Measurements from ENCODE around the gene JADE3. TPM values are rescaled to one million over a fixed set of nuclear protein-coding genes. Genes with fewer than 3 reads are reported as not detected.

Gene JADE3
- total RNA-seq, 6 donors from 2014 or later = 4.2 to 10.7 (median 7.8) TPM

DNA sequence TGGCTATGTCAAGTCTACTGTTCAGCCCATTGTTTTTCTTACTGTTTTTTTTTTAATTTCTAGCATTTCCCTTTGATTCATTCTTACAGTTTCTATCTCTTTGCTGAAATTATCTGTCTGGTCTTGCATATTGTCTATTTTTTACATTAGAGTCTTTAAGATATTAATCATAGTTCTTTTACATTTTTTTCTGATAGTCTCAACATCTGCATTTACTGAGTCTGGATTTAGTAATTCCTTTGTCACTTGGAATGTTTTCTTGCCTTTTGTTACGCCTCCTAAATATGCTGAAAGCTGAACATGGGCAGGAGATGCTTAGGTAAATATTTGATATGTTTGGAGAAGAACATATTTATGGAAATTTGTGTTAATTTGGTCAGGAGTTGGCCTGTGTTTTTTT, 10.4 kb downstream of the JADE3 start:
- no peaks in the 10 kb centered on the region for H3K9me3 ChIP-seq
- ATAC-seq (ENCODE audit: low FRiP score in 2 of 2) (no peak), DNase-seq (no peak)
- H3K4me3 ChIP-seq = no peak overlapping the region
- H3K4me1 ChIP-seq = no peaks in the 10 kb centered on the region
- WGBS, 2 donors = 78 to 95% methylated on average over 1 of the region's 1 CpG
- H3K27ac ChIP-seq = no peak overlapping the region
- no peaks in the 10 kb centered on the region for H3K27me3 ChIP-seq
- H3K36me3 ChIP-seq = no peaks in the 10 kb centered on the region
- TF ChIP-seq POLR2A (IDR thresholded peaks at IDR 0.05) = no peak
- no peak for TF ChIP-seq POLR2AphosphoS5 (IDR thresholded peaks at IDR 0.05)
- TF ChIP-seq, protein P1, sequence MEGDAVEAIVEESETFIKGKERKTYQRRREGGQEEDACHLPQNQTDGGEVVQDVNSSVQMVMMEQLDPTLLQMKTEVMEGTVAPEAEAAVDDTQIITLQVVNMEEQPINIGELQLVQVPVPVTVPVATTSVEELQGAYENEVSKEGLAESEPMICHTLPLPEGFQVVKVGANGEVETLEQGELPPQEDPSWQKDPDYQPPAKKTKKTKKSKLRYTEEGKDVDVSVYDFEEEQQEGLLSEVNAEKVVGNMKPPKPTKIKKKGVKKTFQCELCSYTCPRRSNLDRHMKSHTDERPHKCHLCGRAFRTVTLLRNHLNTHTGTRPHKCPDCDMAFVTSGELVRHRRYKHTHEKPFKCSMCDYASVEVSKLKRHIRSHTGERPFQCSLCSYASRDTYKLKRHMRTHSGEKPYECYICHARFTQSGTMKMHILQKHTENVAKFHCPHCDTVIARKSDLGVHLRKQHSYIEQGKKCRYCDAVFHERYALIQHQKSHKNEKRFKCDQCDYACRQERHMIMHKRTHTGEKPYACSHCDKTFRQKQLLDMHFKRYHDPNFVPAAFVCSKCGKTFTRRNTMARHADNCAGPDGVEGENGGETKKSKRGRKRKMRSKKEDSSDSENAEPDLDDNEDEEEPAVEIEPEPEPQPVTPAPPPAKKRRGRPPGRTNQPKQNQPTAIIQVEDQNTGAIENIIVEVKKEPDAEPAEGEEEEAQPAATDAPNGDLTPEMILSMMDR (IDR thresholded peaks at IDR 0.05) = no peak
- TF ChIP-seq EP300 (IDR thresholded peaks at IDR 0.05) = no peak

DNA sequence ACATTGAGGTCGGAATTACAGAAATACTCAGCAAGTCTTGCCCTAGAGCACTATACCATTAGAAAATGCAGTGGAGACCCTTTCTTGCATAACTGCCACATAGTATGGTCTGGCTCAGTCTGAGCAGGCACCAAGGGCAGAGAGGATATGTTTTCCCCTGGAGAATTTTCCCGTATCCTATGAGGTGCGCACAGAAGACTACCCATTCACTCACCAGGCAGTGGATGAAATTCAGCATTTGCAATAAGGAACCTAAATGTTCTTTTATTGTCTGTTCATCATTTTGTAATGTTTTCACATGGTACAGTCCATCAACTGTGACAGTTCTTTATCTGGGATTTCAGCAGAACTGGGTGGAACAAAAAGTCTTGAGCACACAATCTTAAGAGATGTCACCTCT, 15.5 kb downstream of the JADE3 start:
- ATAC-seq (ENCODE audit: low FRiP score in 2 of 2) (no peak), DNase-seq (no peak)
- H3K4me1 ChIP-seq = no peaks in the 10 kb centered on the region
- no peaks in the 10 kb centered on the region for H3K9me3 ChIP-seq
- H3K27me3 ChIP-seq = no peaks in the 10 kb centered on the region
- no peak overlapping the region for H3K4me3 ChIP-seq
- WGBS, 2 donors = 78 to 85% methylated on average over 1 to 3 of the region's 3 CpGs
- no peak overlapping the region for H3K27ac ChIP-seq
- H3K36me3 ChIP-seq = no peaks in the 10 kb centered on the region
- TF ChIP-seq EP300 (IDR thresholded peaks at IDR 0.05) (no peak), POLR2A (IDR thresholded peaks at IDR 0.05) (no peak), POLR2AphosphoS5 (IDR thresholded peaks at IDR 0.05) (no peak)
- TF ChIP-seq, protein P1 (IDR thresholded peaks at IDR 0.05) = no peak

DNA sequence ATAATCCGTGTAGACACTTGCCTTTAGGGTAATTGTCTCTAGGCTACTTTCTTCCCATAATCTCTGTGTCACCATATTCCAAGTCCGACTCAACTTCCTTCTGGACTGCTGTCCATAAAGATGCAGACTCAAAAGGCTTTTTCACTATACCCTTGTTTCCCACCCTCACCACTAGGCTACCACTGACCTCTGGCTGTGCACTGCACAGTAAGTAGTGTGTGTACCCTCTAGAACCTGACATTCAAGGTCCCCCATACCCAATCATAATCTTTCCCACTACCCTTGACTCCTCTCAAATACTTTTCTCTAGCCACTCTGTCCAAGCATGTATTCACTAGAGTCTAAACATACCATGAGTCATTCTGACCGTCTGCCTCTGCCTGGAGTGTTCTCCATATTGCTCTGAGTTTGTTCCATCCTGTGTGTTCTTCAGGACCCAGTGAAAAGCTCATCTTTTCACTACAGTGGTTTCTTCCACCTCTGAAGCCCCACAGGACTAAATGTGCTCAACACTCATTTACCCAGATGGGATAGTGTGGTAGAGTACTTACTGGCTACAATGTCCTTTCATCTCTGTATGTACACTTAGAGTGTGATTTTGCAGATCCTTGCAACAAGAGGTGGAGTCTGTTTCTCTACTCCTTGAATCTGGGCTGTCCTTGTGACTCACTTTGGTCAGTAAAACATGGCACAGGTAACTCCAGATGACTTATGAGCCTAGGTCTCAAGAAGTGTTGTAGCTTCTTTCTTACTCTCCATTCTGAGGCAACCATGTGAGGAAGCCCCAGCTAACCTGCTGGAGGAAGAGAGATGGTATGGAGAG, 17.4 kb downstream of the JADE3 start:
- WGBS, 2 donors = 52 to 75% methylated on average over 3 of the region's 3 CpGs

DNA sequence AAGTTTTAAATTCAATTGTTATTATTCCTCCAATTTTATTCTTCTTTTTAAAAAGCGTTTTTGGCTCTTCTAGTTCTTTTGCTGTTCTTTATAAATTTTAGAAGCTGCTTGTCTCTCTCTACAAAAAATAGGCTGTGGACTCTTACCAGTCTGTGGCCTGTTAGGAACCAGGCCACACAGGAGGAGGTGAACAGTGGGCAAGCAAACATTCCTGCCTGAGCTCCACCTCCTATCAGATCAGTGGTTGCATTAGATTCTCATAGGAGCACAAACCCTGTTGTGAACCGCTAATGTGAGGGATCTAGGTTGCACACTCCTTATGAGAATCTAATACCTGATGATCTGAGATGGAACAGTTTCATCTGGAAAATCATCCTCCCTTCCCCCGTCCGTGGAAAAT, 23.1 kb downstream of the JADE3 start:
- no peak overlapping the region for H3K4me3 ChIP-seq
- WGBS, 2 donors = 80 to 84% methylated on average over 3 to 4 of the region's 4 CpGs
- TF ChIP-seq, protein P1 (IDR thresholded peaks at IDR 0.05) = no peak
- no peak for TF ChIP-seq POLR2A (IDR thresholded peaks at IDR 0.05)
- no peak for TF ChIP-seq EP300 (IDR thresholded peaks at IDR 0.05)
- no peak for TF ChIP-seq POLR2AphosphoS5 (IDR thresholded peaks at IDR 0.05)
- H3K27ac ChIP-seq = no peak overlapping the region
- DNase-seq (no peak), ATAC-seq (ENCODE audit: low FRiP score in 2 of 2) (no peak)
- H3K9me3 ChIP-seq = peaks cover 0 to 6% (median 2%) of the 10 kb centered on the region in 4 donors
- no peaks in the 10 kb centered on the region for H3K36me3 ChIP-seq
- H3K4me1 ChIP-seq = no peaks in the 10 kb centered on the region
- no peaks in the 10 kb centered on the region for H3K27me3 ChIP-seq

More for the DNA sequence above, 17.4 kb downstream of the JADE3 start:
- ATAC-seq (ENCODE audit: low FRiP score in 2 of 2) (no peak), DNase-seq (no peak)
- H3K36me3 ChIP-seq = no peaks in the 10 kb centered on the region
- H3K27ac ChIP-seq = no peak overlapping the region
- TF ChIP-seq POLR2AphosphoS5 (IDR thresholded peaks at IDR 0.05) = no peak
- TF ChIP-seq, protein P1 (IDR thresholded peaks at IDR 0.05) = no peak
- TF ChIP-seq EP300 (IDR thresholded peaks at IDR 0.05) = no peak
- TF ChIP-seq POLR2A (IDR thresholded peaks at IDR 0.05) = no peak
- H3K9me3 ChIP-seq = no peaks in the 10 kb centered on the region
- H3K4me3 ChIP-seq = no peak overlapping the region
- no peaks in the 10 kb centered on the region for H3K27me3 ChIP-seq
- no peaks in the 10 kb centered on the region for H3K4me1 ChIP-seq

DNA sequence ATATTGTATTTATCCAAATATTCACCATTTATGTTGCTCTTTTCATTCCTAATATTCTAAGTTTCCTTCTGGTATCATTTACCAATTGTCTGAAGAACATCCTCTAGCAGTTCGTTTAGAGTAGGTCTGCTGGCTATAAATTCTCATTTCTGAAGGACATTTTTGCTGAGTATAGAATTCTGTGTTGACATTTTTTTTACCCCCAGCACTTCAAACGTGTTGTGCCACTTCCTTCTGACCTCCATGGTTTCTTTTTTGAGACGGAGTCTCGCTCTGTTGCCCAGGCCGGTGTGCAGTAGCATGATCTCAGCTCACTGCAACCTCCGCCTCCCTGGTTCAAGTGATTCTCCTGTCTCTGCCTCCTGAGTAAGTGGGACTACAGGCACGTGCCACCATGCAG, 26.4 kb downstream of the JADE3 start:
- Histone ChIP-seq H3K4me1 (no peaks in the 10 kb centered on the region), H3K4me3 (no peak overlapping the region), H3K27me3 (no peaks in the 10 kb centered on the region), H3K27ac (no peak overlapping the region), H3K9me3 (peaks cover 0 to 6% (median 2%) of the 10 kb centered on the region in 4 donors), H3K36me3 (no peaks in the 10 kb centered on the region)
- TF ChIP-seq POLR2AphosphoS5 (IDR thresholded peaks at IDR 0.05) (no peak), POLR2A (IDR thresholded peaks at IDR 0.05) (no peak), EP300 (IDR thresholded peaks at IDR 0.05) (no peak)
- TF ChIP-seq, protein P1 (IDR thresholded peaks at IDR 0.05) = no peak
- 70 to 92% methylated on average over 7 of the region's 7 CpGs for WGBS, 2 donors
- DNase-seq = no peak
- ATAC-seq (ENCODE audit: low FRiP score in 2 of 2) = no peak
